A549 (cell line): ENCODE measurements around the gene ALG6. TPM values are rescaled to one million over a fixed set of nuclear protein-coding genes. Genes with fewer than 3 reads are reported as not detected.

Source experiments
- ATAC-seq, 2 experiments: fragments of 200-7000 bp in 1 of 2; fragments of >200 bp in 1 of 2; cut with Nextera tagmentation in 1 of 2; cut with Tn5 transposase in 1 of 2; 3 replicates each; pipeline versions ENCODE4 v1.8.0 to v1.9.1; 2018 to 2020; ENCODE audit warnings: mild to moderate bottlenecking in 1 of 2, moderate library complexity in 1 of 2
- CTCF ChIA-PET: fragments of 300-600 bp; sonication (Branson Sonifier 250); formaldehyde crosslinking; extraction: SDS; loops from one replicate; lab custom pipeline; 2021; ENCODE audit warnings: antibody characterized with exemption, inconsistent platforms; lab: Yijun Ruan, JAX
- POLR2A ChIA-PET: fragments of 350-600 bp; formaldehyde crosslinking; extraction: SDS; loops from one replicate; lab custom pipeline; 2021; ENCODE audit warnings: antibody characterized with exemption, inconsistent platforms; lab: Yijun Ruan, JAX
- DNase-seq, 2 experiments: peaks; one replicate each; pipeline versions ENCODE4 v3.0.0 to v3.0.0-alpha.2; 2011 to 2016; ENCODE audit warnings: low read depth in 1 of 2, low spot score in 1 of 2
- FAIRE-seq: peaks from 2 replicates; lab custom pipeline; 2011; peaks lifted over from hg19 to GRCh38; lab: Jason Lieb, UNC
- H3K27ac ChIP-seq, 2 experiments: fragments of >200 bp; sonication (Bioruptor Twin); formaldehyde crosslinking; 3 replicates each; pipeline ENCODE4 v1.5.1; 2016 to 2017
- H3K4me1 ChIP-seq: fragments of >200 bp; sonication (Bioruptor Twin); formaldehyde crosslinking; 3 replicates; pipeline ENCODE4 v1.6.1; 2016
- H3K4me2 ChIP-seq: fragments of >200 bp; sonication (Bioruptor Twin); formaldehyde crosslinking; 3 replicates; pipeline ENCODE4 v1.6.1; 2016
- H3K4me3 ChIP-seq: fragments of >200 bp; sonication (Bioruptor Twin); formaldehyde crosslinking; 3 replicates; pipeline ENCODE4 v1.5.1; 2016
- H3K9me3 ChIP-seq: fragments of >200 bp; sonication (Bioruptor Twin); formaldehyde crosslinking; 3 replicates; pipeline ENCODE4 v1.6.1; 2016
- BCL3 ChIP-seq: fragments of >200 bp; sonication (Bioruptor Twin); formaldehyde crosslinking; IDR thresholded peaks from 3 replicates; pipeline ENCODE4 v1.6.1; 2016
- CBX8 ChIP-seq: fragments of 200-600 bp; sonication (generic); IDR thresholded peaks from 2 replicates; pipeline ENCODE4 v1.6.1; 2016
- CHD4 ChIP-seq: fragments of 200-600 bp; sonication (generic); IDR thresholded peaks from 2 replicates; pipeline ENCODE4 v1.6.1; 2016; ENCODE audit warnings: antibody characterized with exemption, mild to moderate bottlenecking, borderline replicate concordance
- CTCF ChIP-seq: fragments of >200 bp; sonication (Bioruptor Twin); formaldehyde crosslinking; IDR thresholded peaks from 3 replicates; pipeline ENCODE4 v1.5.1; 2016
- HES2 ChIP-seq: fragments of >200 bp; sonication (Bioruptor Twin); formaldehyde crosslinking; IDR thresholded peaks from 2 replicates; pipeline ENCODE4 v1.6.1; 2016
- HEYL ChIP-seq: fragments of 250-450 bp; sonication (Bioruptor Pico); IDR thresholded peaks from 2 replicates; pipeline ENCODE4 v1.8.0; 2021; ENCODE audit warnings: mild to moderate bottlenecking, moderate library complexity
- HOXB13 ChIP-seq: fragments of 250-450 bp; sonication (Bioruptor Pico); IDR thresholded peaks from 2 replicates; pipeline ENCODE4 v1.5.0; 2020; ENCODE audit warnings: low read depth, mild to moderate bottlenecking, moderate library complexity
- JUN ChIP-seq, 2 experiments: fragments of >200 bp; sonication (Bioruptor Twin); formaldehyde crosslinking; IDR thresholded peaks; 2 replicates in 1 of 2; 3 replicates in 1 of 2; pipeline ENCODE4 v1.6.1; 2016 to 2017
- KDM1A ChIP-seq: fragments of 200-600 bp; sonication (generic); IDR thresholded peaks from 2 replicates; pipeline ENCODE4 v1.6.1; 2016; ENCODE audit warnings: low read depth, mild to moderate bottlenecking
- MAFK ChIP-seq: fragments of 450-650 bp; IDR thresholded peaks from 2 replicates; pipeline ENCODE4 v1.6.1; 2014; ENCODE audit not compliant: partially characterized antibody
- SMC3 ChIP-seq: fragments of >200 bp; sonication (Bioruptor Twin); formaldehyde crosslinking; IDR thresholded peaks from 3 replicates; pipeline ENCODE4 v1.6.1; 2018; ENCODE audit warnings: inconsistent platforms
- ZC3H11A ChIP-seq: fragments of 450-650 bp; IDR thresholded peaks from 2 replicates; pipeline ENCODE4 v1.6.1; 2014; ENCODE audit warnings: antibody characterized with exemption, mild to moderate bottlenecking
- WGBS: methylation state at CpG from one replicate; pipeline ENCODE4 v1.1.6; 2017; ENCODE audit errors: missing lambda C conversion rate; 5-methylcytosine and 5-hydroxymethylcytosine counted together
- polyA plus RNA-seq, 4 experiments: library from polyadenylated mRNA; depleted of rRNA in 3 of 4; stranded (reverse); fragments of >200 nt; fragmentation: RNase III in 1 of 4; extraction: RNeasy Plus Mini Kit Qiagen cat#74134 plus additional on column Dnase treatment in 1 of 4; gene quantifications; 2 replicates in 3 of 4; 3 replicates in 1 of 4; pipeline ENCODE4 v1.2.3, GENCODE V29; 2011 to 2017
- TF ChIP-seq, protein P1 (sequence below): fragments of 150-350 bp; IDR thresholded peaks from 2 replicates; pipeline ENCODE4 v1.6.1; 2014; ENCODE audit warnings: low read depth, mild to moderate bottlenecking, low read length
- TF ChIP-seq, protein P2 (sequence below): IDR thresholded peaks from 2 replicates; pipeline ENCODE4 v1.6.1; 2012; ENCODE audit warnings: low read depth, borderline replicate concordance

Gene ALG6
- polyA plus RNA-seq, 2 of the 4 experiments (the other 2 are of a cell fraction), result 8.3 to 19.6 TPM

DNA sequence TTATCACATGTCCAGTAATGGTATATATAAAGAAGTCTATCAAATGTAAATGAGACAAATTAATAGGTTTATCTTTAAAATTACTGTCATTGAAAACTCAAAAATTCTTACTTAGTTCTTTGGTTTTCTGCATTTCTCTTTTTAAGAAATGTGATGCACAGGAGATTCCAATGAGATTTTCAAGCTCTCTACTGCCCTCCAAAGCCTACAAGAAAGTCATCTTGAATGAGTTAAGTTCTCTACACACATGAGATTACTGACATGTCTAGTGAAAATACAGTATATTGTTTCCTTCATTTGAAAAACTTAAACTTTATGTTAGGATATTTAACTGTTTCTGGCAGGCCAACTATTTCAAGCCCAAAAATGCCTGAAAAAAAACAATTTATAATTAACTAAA lies 86.8 kb downstream of the ALG6 start:
- FAIRE-seq, result no peak
- no peak for ATAC-seq

GRCh38 chr1:63458750-63459149 lies 91.3 kb downstream of the ALG6 start:
- TF ChIP-seq, protein P1, sequence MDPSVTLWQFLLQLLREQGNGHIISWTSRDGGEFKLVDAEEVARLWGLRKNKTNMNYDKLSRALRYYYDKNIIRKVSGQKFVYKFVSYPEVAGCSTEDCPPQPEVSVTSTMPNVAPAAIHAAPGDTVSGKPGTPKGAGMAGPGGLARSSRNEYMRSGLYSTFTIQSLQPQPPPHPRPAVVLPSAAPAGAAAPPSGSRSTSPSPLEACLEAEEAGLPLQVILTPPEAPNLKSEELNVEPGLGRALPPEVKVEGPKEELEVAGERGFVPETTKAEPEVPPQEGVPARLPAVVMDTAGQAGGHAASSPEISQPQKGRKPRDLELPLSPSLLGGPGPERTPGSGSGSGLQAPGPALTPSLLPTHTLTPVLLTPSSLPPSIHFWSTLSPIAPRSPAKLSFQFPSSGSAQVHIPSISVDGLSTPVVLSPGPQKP, result no peak
- peak; percentile 28 for TF ChIP-seq MAFK
- no peak for FAIRE-seq
- ChIA-PET POLR2A (interaction anchor here (0.7 kb wide), 1 partner anchor 12 kb away, joined by 3 read pairs; no protein-coding TSS in a partner anchor), CTCF (no interaction called here)
- H3K4me3 ChIP-seq, result no peak overlapping the region
- H3K4me2 ChIP-seq, result no peak overlapping the region
- no peaks in the 10 kb centered on the region for H3K4me1 ChIP-seq
- no peak for ATAC-seq
- no peak for DNase-seq
- peaks cover 14% of the 10 kb centered on the region; the same call in 2 of the 3 replicates for H3K9me3 ChIP-seq
- no peak overlapping the region for H3K27ac ChIP-seq

More for the DNA sequence above, 86.8 kb downstream of the ALG6 start:
- H3K4me1 ChIP-seq, result no peaks in the 10 kb centered on the region
- peak in 1 of 2 experiments; percentile 11 for DNase-seq
- H3K27ac ChIP-seq, result no peak overlapping the region
- TF ChIP-seq HES2, result no peak
- TF ChIP-seq JUN (IDR thresholded peaks at IDR 0.05), result no peak
- no peak for TF ChIP-seq HEYL (CRISPR knock-in tag)
- TF ChIP-seq CTCF, result peak; percentile 17; the same call in 1 of the 3 replicates
- TF ChIP-seq, protein P2, sequence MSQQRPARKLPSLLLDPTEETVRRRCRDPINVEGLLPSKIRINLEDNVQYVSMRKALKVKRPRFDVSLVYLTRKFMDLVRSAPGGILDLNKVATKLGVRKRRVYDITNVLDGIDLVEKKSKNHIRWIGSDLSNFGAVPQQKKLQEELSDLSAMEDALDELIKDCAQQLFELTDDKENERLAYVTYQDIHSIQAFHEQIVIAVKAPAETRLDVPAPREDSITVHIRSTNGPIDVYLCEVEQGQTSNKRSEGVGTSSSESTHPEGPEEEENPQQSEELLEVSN, result no peak
- no peak for TF ChIP-seq ZC3H11A
- no peak for TF ChIP-seq SMC3
- no peak for TF ChIP-seq BCL3
- TF ChIP-seq HOXB13 (CRISPR knock-in tag), result no peak
- POLR2A ChIA-PET, result no interaction called here
- no peaks in the 10 kb centered on the region for H3K9me3 ChIP-seq
- no peak overlapping the region for H3K4me2 ChIP-seq
- CTCF ChIA-PET, result interaction anchor here (0.6 kb wide), 1 partner anchor 93 kb away, joined by 3 read pairs; no protein-coding TSS in a partner anchor
- H3K4me3 ChIP-seq, result no peak overlapping the region

DNA sequence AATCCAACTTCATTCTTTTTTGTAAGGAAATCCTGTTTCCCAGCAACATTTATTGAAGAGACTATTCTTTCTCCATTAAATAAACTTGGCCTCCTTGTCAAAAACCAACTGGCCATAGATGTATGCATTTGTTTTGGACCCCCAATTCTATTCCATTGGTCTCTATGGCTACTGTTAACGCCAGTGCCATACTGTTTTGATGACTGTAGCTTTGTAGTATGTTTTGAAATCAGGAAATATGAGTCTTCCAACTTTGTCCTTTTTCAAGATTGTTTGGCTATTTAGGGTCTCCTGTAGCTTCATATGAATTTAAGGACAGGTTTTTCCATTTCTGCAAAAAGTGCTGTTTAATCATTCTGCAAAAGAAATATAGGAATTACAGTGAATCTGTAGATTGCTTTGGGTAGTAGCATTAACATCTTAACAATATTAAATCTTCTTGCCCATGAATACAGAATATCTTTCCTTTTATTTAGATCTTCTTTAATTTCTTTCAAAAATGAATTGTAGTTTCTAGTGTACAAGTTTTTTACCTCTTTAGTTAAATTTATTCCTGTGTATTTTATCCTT lies 94.3 kb downstream of the ALG6 start:
- TF ChIP-seq KDM1A (peak; percentile 56; the same call in 1 of the 2 replicates), CBX8 (no peak), BCL3 (no peak), CHD4 (0 out of 2 replicates have a peak, but pooled peaks have one; percentile 65)
- TF ChIP-seq, all 56 proteins: peak for 2
- no peak overlapping the region for H3K4me2 ChIP-seq
- H3K4me3 ChIP-seq, result no peak overlapping the region
- peaks cover 14% of the 10 kb centered on the region; the same call in 2 of the 3 replicates for H3K9me3 ChIP-seq
- FAIRE-seq, result no peak
- no peaks in the 10 kb centered on the region for H3K4me1 ChIP-seq
- no peak overlapping the region for H3K27ac ChIP-seq
- DNase-seq, result no peak
- WGBS, result 47% methylated on average over 1 of the region's 1 CpG
- POLR2A ChIA-PET, result no interaction called here
- ATAC-seq, result no peak
- CTCF ChIA-PET, result interaction anchor here (1.0 kb wide), 1 partner anchor 15 kb away, joined by 6 read pairs; no protein-coding TSS in a partner anchor
